ENCODE data around the gene P3R3URF.

DNA sequence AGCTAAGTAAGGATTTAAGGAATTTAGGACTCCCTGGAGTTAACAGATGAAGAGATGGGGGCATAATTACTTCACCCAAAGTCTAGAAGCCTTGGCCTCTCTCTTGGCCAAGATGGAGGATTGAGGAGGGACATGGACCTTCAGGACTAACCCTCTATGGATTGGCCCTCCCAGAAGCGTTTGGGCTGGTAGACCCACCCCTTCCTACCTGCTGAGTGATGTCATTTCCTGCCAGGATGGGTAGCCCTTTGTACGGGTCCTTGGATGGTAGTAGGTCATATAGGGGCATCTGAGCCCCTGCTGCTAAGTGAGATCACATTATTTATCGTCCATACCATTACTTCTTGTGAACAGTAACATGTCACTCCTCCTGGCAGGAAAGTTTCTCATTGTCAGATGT lies 44.5 kb upstream of the P3R3URF start:
- TF ChIP-seq, protein P1, sequence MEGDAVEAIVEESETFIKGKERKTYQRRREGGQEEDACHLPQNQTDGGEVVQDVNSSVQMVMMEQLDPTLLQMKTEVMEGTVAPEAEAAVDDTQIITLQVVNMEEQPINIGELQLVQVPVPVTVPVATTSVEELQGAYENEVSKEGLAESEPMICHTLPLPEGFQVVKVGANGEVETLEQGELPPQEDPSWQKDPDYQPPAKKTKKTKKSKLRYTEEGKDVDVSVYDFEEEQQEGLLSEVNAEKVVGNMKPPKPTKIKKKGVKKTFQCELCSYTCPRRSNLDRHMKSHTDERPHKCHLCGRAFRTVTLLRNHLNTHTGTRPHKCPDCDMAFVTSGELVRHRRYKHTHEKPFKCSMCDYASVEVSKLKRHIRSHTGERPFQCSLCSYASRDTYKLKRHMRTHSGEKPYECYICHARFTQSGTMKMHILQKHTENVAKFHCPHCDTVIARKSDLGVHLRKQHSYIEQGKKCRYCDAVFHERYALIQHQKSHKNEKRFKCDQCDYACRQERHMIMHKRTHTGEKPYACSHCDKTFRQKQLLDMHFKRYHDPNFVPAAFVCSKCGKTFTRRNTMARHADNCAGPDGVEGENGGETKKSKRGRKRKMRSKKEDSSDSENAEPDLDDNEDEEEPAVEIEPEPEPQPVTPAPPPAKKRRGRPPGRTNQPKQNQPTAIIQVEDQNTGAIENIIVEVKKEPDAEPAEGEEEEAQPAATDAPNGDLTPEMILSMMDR (IDR thresholded peaks at IDR 0.05; ENCODE audit: insufficient read depth, low read depth, low read length): no peak
- TF ChIP-seq EZH2 (IDR thresholded peaks at IDR 0.05; ENCODE audit: insufficient read depth, low read length): no peak
